H9 (cell line): Measurements from ENCODE around the gene TLN1. TPM values are rescaled to one million over a fixed set of nuclear protein-coding genes. Genes with fewer than 3 reads are reported as not detected.

ENCODE experiments used
- DNase-seq: peaks from one replicate; pipeline ENCODE4 v3.0.0-alpha.2; 2017
- H2AFZ ChIP-seq: one replicate; pipeline ENCODE4 v1.6.1; 2013; ENCODE audit warnings: mild to moderate bottlenecking, low read length, control low read depth, moderate library complexity
- H2AK5ac ChIP-seq: 2 replicates; pipeline ENCODE4 v1.6.1; 2013; ENCODE audit warnings: low read length, control low read depth, mixed read lengths; ENCODE audit not compliant: insufficient read length
- H2BK120ac ChIP-seq: one replicate; pipeline ENCODE4 v1.6.1; 2013; ENCODE audit warnings: low read depth, mild to moderate bottlenecking, low read length, control low read depth, inconsistent platforms; ENCODE audit not compliant: poor library complexity, severe bottlenecking
- H2BK12ac ChIP-seq: 2 replicates; pipeline ENCODE4 v1.6.1; 2013; ENCODE audit warnings: low read length, control low read depth, mixed read lengths, low read depth; ENCODE audit not compliant: insufficient read length
- H2BK15ac ChIP-seq: 2 replicates; pipeline ENCODE4 v1.6.1; 2013; ENCODE audit warnings: low read depth, low read length, control low read depth
- H2BK20ac ChIP-seq: one replicate; pipeline ENCODE4 v1.6.1; 2013; ENCODE audit warnings: low read depth, mild to moderate bottlenecking, low read length, control low read depth, inconsistent platforms; ENCODE audit not compliant: poor library complexity, severe bottlenecking
- H2BK5ac ChIP-seq: 2 replicates; pipeline ENCODE4 v1.6.1; 2013; ENCODE audit warnings: low read length, control low read depth, mixed read lengths; ENCODE audit not compliant: insufficient read length
- H3K14ac ChIP-seq: 2 replicates; pipeline ENCODE4 v1.6.1; 2013; ENCODE audit warnings: low read length, control low read depth; ENCODE audit not compliant: insufficient read depth
- H3K18ac ChIP-seq: 2 replicates; pipeline ENCODE4 v1.6.1; 2013; ENCODE audit warnings: low read depth, mild to moderate bottlenecking, mixed read lengths, low read length, control low read depth; ENCODE audit not compliant: insufficient read length
- H3K23ac ChIP-seq: 2 replicates; pipeline ENCODE4 v1.6.1; 2013; ENCODE audit warnings: low read length, control low read depth, mixed read lengths, low read depth; ENCODE audit not compliant: insufficient read length
- H3K23me2 ChIP-seq: 2 replicates; pipeline ENCODE4 v1.6.1; 2013; ENCODE audit warnings: low read depth, mild to moderate bottlenecking, mixed read lengths, low read length, control low read depth; ENCODE audit not compliant: insufficient read length, poor library complexity, severe bottlenecking
- H3K27ac ChIP-seq: 2 replicates; pipeline ENCODE4 v1.5.1; 2013; ENCODE audit warnings: low read length, control low read depth, mixed read lengths, low read depth; ENCODE audit not compliant: insufficient read length
- H3K27me3 ChIP-seq: 2 replicates; pipeline ENCODE4 v1.6.1; 2013; ENCODE audit warnings: low read length, control low read depth, inconsistent platforms; ENCODE audit not compliant: insufficient read depth
- H3K4ac ChIP-seq: 2 replicates; pipeline ENCODE4 v1.6.1; 2013; ENCODE audit warnings: low read depth, mild to moderate bottlenecking, control low read depth, inconsistent platforms, low read length, moderate library complexity
- H3K4me1 ChIP-seq: 2 replicates; pipeline ENCODE4 v1.6.1; 2013; ENCODE audit warnings: low read length, control low read depth, inconsistent platforms; ENCODE audit not compliant: insufficient read depth
- H3K4me2 ChIP-seq: 2 replicates; pipeline ENCODE4 v1.6.1; 2013; ENCODE audit warnings: low read length, control low read depth, mixed read lengths; ENCODE audit not compliant: insufficient read length, insufficient read depth
- H3K56ac ChIP-seq: 2 replicates; pipeline ENCODE4 v1.6.1; 2013; ENCODE audit warnings: low read depth, mild to moderate bottlenecking, mixed read lengths, low read length, control low read depth; ENCODE audit not compliant: insufficient read length
- H3K79me1 ChIP-seq: 2 replicates; pipeline ENCODE4 v1.6.1; 2013; ENCODE audit warnings: low read depth, mild to moderate bottlenecking, moderate library complexity, low read length, control low read depth, inconsistent platforms; ENCODE audit not compliant: insufficient read depth, poor library complexity, severe bottlenecking
- H3K79me2 ChIP-seq: 2 replicates; pipeline ENCODE4 v1.6.1; 2013; ENCODE audit warnings: low read length, control low read depth, inconsistent platforms; ENCODE audit not compliant: insufficient read depth
- H3K9ac ChIP-seq: 2 replicates; pipeline ENCODE4 v1.6.1; 2013; ENCODE audit warnings: low read length, control low read depth, mixed read lengths; ENCODE audit not compliant: insufficient read length; ENCODE audit errors: extremely low read depth
- H3K9me3 ChIP-seq: one replicate; pipeline ENCODE4 v1.6.1; 2013; ENCODE audit warnings: low read depth, low read length, inconsistent platforms; ENCODE audit not compliant: control insufficient read depth
- H3T11ph ChIP-seq: one replicate; pipeline ENCODE4 v1.6.1; 2013; ENCODE audit warnings: mild to moderate bottlenecking, low read length, control low read depth, inconsistent platforms
- H4K20me1 ChIP-seq: one replicate; pipeline ENCODE4 v1.6.1; 2013; ENCODE audit not compliant: control insufficient read depth, insufficient read length, insufficient read depth
- H4K5ac ChIP-seq: 2 replicates; pipeline ENCODE4 v1.6.1; 2013; ENCODE audit warnings: low read depth, mild to moderate bottlenecking, mixed read lengths, low read length, control low read depth; ENCODE audit not compliant: insufficient read length
- H4K8ac ChIP-seq: replicated peaks from 2 replicates; pipeline ENCODE4 v1.6.1; 2013; ENCODE audit warnings: low read length, control low read depth, mixed read lengths, low read depth; ENCODE audit not compliant: insufficient read length
- H4K91ac ChIP-seq: 2 replicates; pipeline ENCODE4 v1.6.1; 2013; ENCODE audit warnings: low read depth, mild to moderate bottlenecking, moderate library complexity, mixed read lengths, low read length, control low read depth; ENCODE audit not compliant: insufficient read length
- H3K27ac Mint-ChIP-seq, 3 experiments: 2 replicates in 2 of 3; 3 replicates in 1 of 3; pipeline ENCODE4 v1.8.0; 2020 to 2021; ENCODE audit warnings: mixed read lengths in 3 of 3, mild to moderate bottlenecking in 1 of 3, moderate library complexity in 1 of 3
- H3K27me3 Mint-ChIP-seq: 2 replicates; pipeline ENCODE4 v1.8.0; 2021; ENCODE audit warnings: low read depth, mild to moderate bottlenecking, moderate library complexity, mixed read lengths
- H3K36me3 Mint-ChIP-seq, 3 experiments: 2 replicates in 2 of 3; 3 replicates in 1 of 3; pipeline ENCODE4 v1.8.0; 2020 to 2021; ENCODE audit warnings: low read depth in 3 of 3, mixed read lengths in 3 of 3; ENCODE audit not compliant: insufficient read depth in 1 of 3
- H3K4me1 Mint-ChIP-seq, 2 experiments: 2 replicates each; pipeline ENCODE4 v1.8.0; 2020; ENCODE audit warnings: mixed read lengths in 2 of 2
- H3K4me3 Mint-ChIP-seq, 2 experiments: 2 replicates in 1 of 2; 3 replicates in 1 of 2; pipeline ENCODE4 v1.8.0; 2020 to 2021; ENCODE audit warnings: mild to moderate bottlenecking in 2 of 2, mixed read lengths in 2 of 2, moderate library complexity in 1 of 2
- H3K9me3 Mint-ChIP-seq, 2 experiments: 2 replicates in 1 of 2; 3 replicates in 1 of 2; pipeline ENCODE4 v1.8.0; 2020; ENCODE audit warnings: mild to moderate bottlenecking in 2 of 2, mixed read lengths in 2 of 2, moderate library complexity in 1 of 2
- CTCF ChIP-seq: fragments of 200-600 bp; sonication (generic); conservative IDR thresholded peaks from 3 replicates; pipeline ENCODE4 v1.8.0; 2021; ENCODE audit warnings: antibody characterized with exemption, mild to moderate bottlenecking
- WGBS: extraction: QIAGEN DNeasy Blood & Tissue Kit; methylation state at CpG from one replicate; pipeline ENCODE4 v1.1.7; 2013; ENCODE audit warnings: missing lambda C conversion rate, low lambda C conversion rate, mixed read lengths; ENCODE audit not compliant: insufficient read length; ENCODE audit errors: extremely low coverage; 5-methylcytosine and 5-hydroxymethylcytosine counted together
- total RNA-seq: library from RNA; stranded (reverse); gene quantifications from 2 replicates; pipeline ENCODE4 v1.2.1, GENCODE V29; 2021

TLN1 gene
- total RNA-seq, 1 experiment from 2014 or later, result 102 TPM

DNA sequence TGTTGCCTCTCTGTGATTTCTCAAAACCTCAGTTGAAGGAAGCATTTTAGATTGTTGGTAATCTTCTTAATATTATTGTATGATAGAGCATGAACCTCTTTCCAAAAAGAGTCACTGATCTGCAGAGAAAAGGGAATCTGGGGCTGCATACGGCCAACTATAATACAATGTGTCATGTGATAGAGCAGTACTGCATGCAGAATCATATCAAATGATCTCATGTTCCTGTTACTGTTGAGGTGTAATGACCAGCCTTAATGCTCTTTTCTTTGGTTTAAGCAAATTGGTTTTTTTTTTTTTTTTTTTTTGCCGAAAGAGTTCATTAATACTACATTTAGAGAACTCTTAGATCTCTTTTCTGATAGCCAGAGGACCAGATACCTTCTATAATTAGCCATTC is 35.0 kb upstream of the TLN1 start:
- H3K27me3 Mint-ChIP-seq, result no peaks in the 10 kb centered on the region
- no peak overlapping the region for H3K27ac Mint-ChIP-seq
- Histone ChIP-seq H3K56ac (no peak overlapping the region), H3K9ac (no peak overlapping the region), H2BK20ac (no peak overlapping the region), H4K5ac (no peak overlapping the region), H3K79me2 (no peaks in the 10 kb centered on the region), H3K18ac (no peak overlapping the region), H4K20me1 (no peaks in the 10 kb centered on the region), H3K27ac (no peak overlapping the region), H4K8ac (no peak overlapping the region), H3K4me2 (no peak overlapping the region), H2BK15ac (no peak overlapping the region), H3K27me3 (no peaks in the 10 kb centered on the region), H2AK5ac (no peak overlapping the region), H3K4ac (no peak overlapping the region), H3T11ph (no peak overlapping the region), H3K23me2 (no peaks in the 10 kb centered on the region), H2AFZ (no peak overlapping the region), H3K14ac (no peak overlapping the region), H2BK12ac (no peak overlapping the region), H4K91ac (no peak overlapping the region), H3K23ac (no peak overlapping the region), H3K4me1 (no peaks in the 10 kb centered on the region), H2BK5ac (no peak overlapping the region), H2BK120ac (no peak overlapping the region), H3K79me1 (no peaks in the 10 kb centered on the region), H3K9me3 (no peaks in the 10 kb centered on the region)
- no peak for DNase-seq
- no CpG with 5 or more reads among the region's 2 CpGs for WGBS
- H3K9me3 Mint-ChIP-seq, result no peaks in the 10 kb centered on the region
- H3K36me3 Mint-ChIP-seq, result no peaks in the 10 kb centered on the region; a peak in 1 of 7 replicates
- no peak for TF ChIP-seq CTCF
- no peak overlapping the region for H3K4me3 Mint-ChIP-seq
- peaks cover 10 to 12% of the 10 kb centered on the region in 2 experiments; a peak in 3 of 4 replicates for H3K4me1 Mint-ChIP-seq
